Uterus (tissue), 2 donors: ENCODE measurements around the gene ZNF710.

Source experiments
- CTCF ChIP-seq, 4 experiments: fragments of 200-600 bp in 2 of 4; fragments of 450-650 bp in 2 of 4; sonication (generic) in 2 of 4; IDR thresholded peaks; one replicate each; pipeline ENCODE4 v1.5.1; 2016 to 2019; ENCODE audit warnings: antibody characterized with exemption in 4 of 4, mild to moderate bottlenecking in 2 of 4, moderate library complexity in 1 of 4
- POLR2A ChIP-seq, 2 donors: fragments of 450-650 bp; IDR thresholded peaks; one replicate each; pipeline ENCODE4 v1.6.1; 2016; ENCODE audit warnings: antibody characterized with exemption in 2 of 2, mild to moderate bottlenecking in 1 of 2, moderate library complexity in 1 of 2

- TF ChIP-seq CTCF (IDR thresholded peaks at IDR 0.05), result no peak
- TF ChIP-seq POLR2A (IDR thresholded peaks at IDR 0.05), result no peak
These were observed 18.5 kb downstream of the ZNF710 start for GRCh38 chr15:90019611-90020010.
